Thyroid gland (tissue), 4 donors: ENCODE results near the gene TTLL8.

Experiments used
- CTCF ChIP-seq, 6 experiments: fragments of 200-600 bp in 3 of 6; fragments of 450-650 bp in 3 of 6; sonication (generic) in 3 of 6; IDR thresholded peaks; one replicate each; pipeline ENCODE4 v1.5.1; 2016 to 2019; ENCODE audit warnings: antibody characterized with exemption in 6 of 6, mild to moderate bottlenecking in 2 of 6, inconsistent platforms in 1 of 6, moderate library complexity in 1 of 6
- POLR2A ChIP-seq, 2 donors: fragments of 450-650 bp; IDR thresholded peaks; one replicate each; pipeline ENCODE4 v1.6.1; 2017; ENCODE audit warnings: antibody characterized with exemption in 2 of 2, mild to moderate bottlenecking in 2 of 2, moderate library complexity in 1 of 2

GRCh38 chr22:50082961-50083461 is 24.9 kb upstream of the TTLL8 start:
- no peak for TF ChIP-seq CTCF (IDR thresholded peaks at IDR 0.05)
- no peak for TF ChIP-seq POLR2A (IDR thresholded peaks at IDR 0.05)
